NCI-H446 (cell line): ENCODE measurements around the gene RNFT1.
"Not testable (repeated sequence)": the region's sequence is repeated elsewhere in the genome, so short reads cannot be mapped to it uniquely, and the experiment has no call there.

Experiments used
- DNase-seq, 2 experiments: peaks; one replicate each; lab custom pipeline; 2025; lab: John Stamatoyannopoulos, UW

RNFT1 gene

GRCh38 chr17:59964482-59965328 lies at the start of gene RNFT1:
RNFT1 (minus strand) TSS chr17:59964740; CDS start chr17:59964663, 77 bp downstream.
- peak; percentile 42 to 87 for DNase-seq

- not testable (repeated sequence) for DNase-seq
Observed at GRCh38 chr17:60009326-60009725, 44.8 kb upstream of the RNFT1 start.

GRCh38 chr17:60008377-60008776 lies 43.8 kb upstream of the RNFT1 start:
- DNase-seq, result not testable (repeated sequence)

GRCh38 chr17:60006160-60006559 lies 41.6 kb upstream of the RNFT1 start:
- DNase-seq, result no peak

- DNase-seq, result not testable (repeated sequence)
Observed at GRCh38 chr17:60004561-60004960, 40.0 kb upstream of the RNFT1 start.

GRCh38 chr17:60002405-60002804 lies 37.9 kb upstream of the RNFT1 start:
- not testable (repeated sequence) for DNase-seq

GRCh38 chr17:59996608-59997007 lies 32.1 kb upstream of the RNFT1 start:
- DNase-seq, result not testable (repeated sequence)

- not testable (repeated sequence) for DNase-seq
Observed at GRCh38 chr17:59975166-59975565, 10.6 kb upstream of the RNFT1 start.

- not testable (repeated sequence) for DNase-seq
Observed at GRCh38 chr17:59973483-59973882, 8.9 kb upstream of the RNFT1 start.

- peak; percentile 8 to 62 for DNase-seq
Observed at GRCh38 chr17:59972778-59973177, 8.2 kb upstream of the RNFT1 start.

GRCh38 chr17:59971771-59972170 lies 7.2 kb upstream of the RNFT1 start:
- DNase-seq, result not testable (repeated sequence)

GRCh38 chr17:59963738-59964481 lies 630 bp downstream of the RNFT1 start:
- no peak for DNase-seq

GRCh38 chr17:59962739-59963318 lies 1.7 kb downstream of the RNFT1 start:
- no peak for DNase-seq

- not testable (repeated sequence) for DNase-seq
Observed at GRCh38 chr17:59959574-59959973, 5.0 kb downstream of the RNFT1 start.

- DNase-seq, result no peak
Observed at GRCh38 chr17:59954856-59955255, 9.7 kb downstream of the RNFT1 start.

- no peak for DNase-seq
Observed at GRCh38 chr17:59950049-59950448, 14.5 kb downstream of the RNFT1 start.

GRCh38 chr17:59947310-59947709 lies 17.2 kb downstream of the RNFT1 start:
- DNase-seq, result not testable (repeated sequence)

- DNase-seq, result not testable (repeated sequence)
Observed at GRCh38 chr17:59946433-59946832, 18.1 kb downstream of the RNFT1 start.

GRCh38 chr17:59941131-59941530 lies 23.4 kb downstream of the RNFT1 start:
- no peak for DNase-seq

- DNase-seq, result not testable (repeated sequence)
Observed at GRCh38 chr17:59940697-59941096, 23.8 kb downstream of the RNFT1 start.

- DNase-seq, result not testable (repeated sequence)
Observed at GRCh38 chr17:59933317-59933716, 31.2 kb downstream of the RNFT1 start.

GRCh38 chr17:59930768-59931167 lies 33.8 kb downstream of the RNFT1 start:
- DNase-seq, result not testable (repeated sequence)
